ENCODE measurements around the gene GPR68. TPM values are rescaled to one million over a fixed set of nuclear protein-coding genes. Genes with fewer than 3 reads are reported as not detected.
A peak's percentile ranks its signal among the peaks of the same experiment; 100 is the strongest.
"Not testable (repeated sequence)": the region's sequence is repeated elsewhere in the genome, so short reads cannot be mapped to it uniquely, and the experiment has no call there.

Gene GPR68
- total and polyA plus RNA-seq, 5 donors, result 0.25 to 1.0 (median 0.79) TPM

- ATAC-seq (peak in 1 of 2 donors; percentile 12), DNase-seq (peak in 1 of 3 donors; percentile 37)
- Histone ChIP-seq H3K4me1 (ENCODE audit: control insufficient read depth, insufficient read depth, low read length) (no peaks in the 10 kb centered on the region), H3K9me3 (ENCODE audit: control insufficient read depth, low read length) (no peaks in the 10 kb centered on the region), H3K27me3 (ENCODE audit: control insufficient read depth, insufficient read depth) (no peaks in the 10 kb centered on the region), H3K27ac (ENCODE audit: low read length) (no peak overlapping the region), H3K4me3 (ENCODE audit: low read length) (no peak overlapping the region)
- 96% methylated on average over 27 of the region's 27 CpGs for WGBS
- intact Hi-C loops (cut with DNase I), result no loop called here
Measured at GRCh38 chr14:91273273-91273884, 28.9 kb upstream of the GPR68 start.

- no peaks in the 10 kb centered on the region for H3K27me3 ChIP-seq (ENCODE audit: control insufficient read depth, insufficient read depth)
- no peaks in the 10 kb centered on the region for H3K4me1 ChIP-seq (ENCODE audit: control insufficient read depth, insufficient read depth, low read length)
- no peaks in the 10 kb centered on the region for H3K9me3 ChIP-seq (ENCODE audit: control insufficient read depth, low read length)
- intact Hi-C loops (cut with DNase I), result no loop called here
- no peak for ATAC-seq
- H3K27ac ChIP-seq (ENCODE audit: low read length), result no peak overlapping the region
- H3K4me3 ChIP-seq (ENCODE audit: low read length), result no peak overlapping the region
- peak in 1 of 3 donors; percentile 52 for DNase-seq
- WGBS, result 94% methylated on average over 43 of the region's 43 CpGs
Measured at GRCh38 chr14:91272341-91273272, 28.1 kb upstream of the GPR68 start.

- WGBS, result 92% methylated on average over 9 of the region's 9 CpGs
- DNase-seq (no peak), ATAC-seq (no peak)
- Histone ChIP-seq H3K27ac (ENCODE audit: low read length) (no peak overlapping the region), H3K4me3 (ENCODE audit: low read length) (no peak overlapping the region), H3K4me1 (ENCODE audit: control insufficient read depth, insufficient read depth, low read length) (no peaks in the 10 kb centered on the region), H3K9me3 (ENCODE audit: control insufficient read depth, low read length) (no peaks in the 10 kb centered on the region), H3K27me3 (ENCODE audit: control insufficient read depth, insufficient read depth) (no peaks in the 10 kb centered on the region)
- intact Hi-C loops (cut with DNase I), result no loop called here
Measured at GRCh38 chr14:91271639-91272038, 27.1 kb upstream of the GPR68 start.

- intact Hi-C loops (cut with DNase I), result no loop called here
Measured at GRCh38 chr14:91270619-91271018, 26.1 kb upstream of the GPR68 start.

GRCh38 chr14:91270188-91270587, 25.7 kb upstream of the GPR68 start:
- DNase-seq (no peak), ATAC-seq (no peak)
- H3K4me3 ChIP-seq (ENCODE audit: low read length), result no peak overlapping the region
- H3K27ac ChIP-seq (ENCODE audit: low read length), result no peak overlapping the region
- H3K4me1 ChIP-seq (ENCODE audit: control insufficient read depth, insufficient read depth, low read length), result no peaks in the 10 kb centered on the region
- no peaks in the 10 kb centered on the region for H3K9me3 ChIP-seq (ENCODE audit: control insufficient read depth, low read length)
- 95% methylated on average over 6 of the region's 6 CpGs for whole genome bisulfite sequencing
- H3K27me3 ChIP-seq (ENCODE audit: control insufficient read depth, insufficient read depth), result no peaks in the 10 kb centered on the region
- intact Hi-C loops (cut with DNase I), result no loop called here

More at GRCh38 chr14:91270619-91271018, 26.1 kb upstream of the GPR68 start:
- ATAC-seq, result no peak
- DNase-seq, result no peak
- 75% methylated on average over 8 of the region's 8 CpGs for whole genome bisulfite sequencing
- Histone ChIP-seq H3K27ac (ENCODE audit: low read length) (no peak overlapping the region), H3K4me3 (ENCODE audit: low read length) (no peak overlapping the region), H3K4me1 (ENCODE audit: control insufficient read depth, insufficient read depth, low read length) (no peaks in the 10 kb centered on the region), H3K27me3 (ENCODE audit: control insufficient read depth, insufficient read depth) (no peaks in the 10 kb centered on the region), H3K9me3 (ENCODE audit: control insufficient read depth, low read length) (no peaks in the 10 kb centered on the region)

GRCh38 chr14:91269076-91269991, 24.8 kb upstream of the GPR68 start:
- ATAC-seq (peak; percentile 61 to 67), DNase-seq (peak; percentile 43 to 78 (median 73))
- no peak overlapping the region for H3K4me3 ChIP-seq (ENCODE audit: low read length)
- no peak overlapping the region for H3K27ac ChIP-seq (ENCODE audit: low read length)
- 49% methylated on average over 24 of the region's 24 CpGs for WGBS
- intact Hi-C loops (cut with DNase I), result no loop called here
- no peaks in the 10 kb centered on the region for H3K4me1 ChIP-seq (ENCODE audit: control insufficient read depth, insufficient read depth, low read length)
- H3K9me3 ChIP-seq (ENCODE audit: control insufficient read depth, low read length), result no peaks in the 10 kb centered on the region
- H3K27me3 ChIP-seq (ENCODE audit: control insufficient read depth, insufficient read depth), result no peaks in the 10 kb centered on the region

- no peak for DNase-seq
- no peak for ATAC-seq
- no peaks in the 10 kb centered on the region for H3K4me1 ChIP-seq (ENCODE audit: control insufficient read depth, insufficient read depth, low read length)
- H3K9me3 ChIP-seq (ENCODE audit: control insufficient read depth, low read length), result no peaks in the 10 kb centered on the region
- intact Hi-C loops (cut with DNase I), result no loop called here
- H3K4me3 ChIP-seq (ENCODE audit: low read length), result no peak overlapping the region
- H3K27ac ChIP-seq (ENCODE audit: low read length), result no peak overlapping the region
- 92% methylated on average over 7 of the region's 7 CpGs for WGBS
- H3K27me3 ChIP-seq (ENCODE audit: control insufficient read depth, insufficient read depth), result no peaks in the 10 kb centered on the region
Measured at GRCh38 chr14:91267965-91268437, 23.5 kb upstream of the GPR68 start.

- DNase-seq; H3K27ac ChIP-seq (ENCODE audit: low read length); ATAC-seq; H3K4me3 ChIP-seq (ENCODE audit: low read length); intact Hi-C loops (cut with DNase I); H3K9me3 ChIP-seq (ENCODE audit: control insufficient read depth, low read length); H3K4me1 ChIP-seq (ENCODE audit: control insufficient read depth, insufficient read depth, low read length); H3K27me3 ChIP-seq (ENCODE audit: control insufficient read depth, insufficient read depth): not testable (repeated sequence)
- WGBS, result 95% methylated on average over 15 of the region's 15 CpGs
Measured at GRCh38 chr14:91266276-91266675, 21.8 kb upstream of the GPR68 start.

GRCh38 chr14:91265404-91265803, 20.9 kb upstream of the GPR68 start:
- H3K9me3 ChIP-seq (ENCODE audit: control insufficient read depth, low read length), result no peaks in the 10 kb centered on the region
- no peaks in the 10 kb centered on the region for H3K4me1 ChIP-seq (ENCODE audit: control insufficient read depth, insufficient read depth, low read length)
- no peaks in the 10 kb centered on the region for H3K27me3 ChIP-seq (ENCODE audit: control insufficient read depth, insufficient read depth)
- no peak overlapping the region for H3K4me3 ChIP-seq (ENCODE audit: low read length)
- WGBS, result 91% methylated on average over 7 of the region's 7 CpGs
- DNase-seq (no peak), ATAC-seq (no peak)
- intact Hi-C loops (cut with DNase I), result no loop called here
- H3K27ac ChIP-seq (ENCODE audit: low read length), result no peak overlapping the region

- peak overlapping the region; percentile 55 for H3K4me3 ChIP-seq (ENCODE audit: low read length)
- no peak overlapping the region for H3K27ac ChIP-seq (ENCODE audit: low read length)
- ATAC-seq (peak; percentile 47 to 65), DNase-seq (peak in 2 of 3 donors; percentile 70 to 73)
- no peaks in the 10 kb centered on the region for H3K4me1 ChIP-seq (ENCODE audit: control insufficient read depth, insufficient read depth, low read length)
- intact Hi-C loops (cut with DNase I), result no loop called here
- H3K27me3 ChIP-seq (ENCODE audit: control insufficient read depth, insufficient read depth), result no peaks in the 10 kb centered on the region
- H3K9me3 ChIP-seq (ENCODE audit: control insufficient read depth, low read length), result no peaks in the 10 kb centered on the region
- 10% methylated on average over 69 of the region's 69 CpGs for WGBS
Measured at GRCh38 chr14:91264151-91265150, 19.9 kb upstream of the GPR68 start.

Measured in right cardiac atrium (tissue), 5 donors.